COLO668 (cell line): ENCODE measurements around the gene TGM1.

Experiments used
- DNase-seq: peaks from one replicate; lab custom pipeline; 2025; ENCODE audit not compliant: unreplicated experiment; lab: John Stamatoyannopoulos, UW

The TGM1 gene

DNA sequence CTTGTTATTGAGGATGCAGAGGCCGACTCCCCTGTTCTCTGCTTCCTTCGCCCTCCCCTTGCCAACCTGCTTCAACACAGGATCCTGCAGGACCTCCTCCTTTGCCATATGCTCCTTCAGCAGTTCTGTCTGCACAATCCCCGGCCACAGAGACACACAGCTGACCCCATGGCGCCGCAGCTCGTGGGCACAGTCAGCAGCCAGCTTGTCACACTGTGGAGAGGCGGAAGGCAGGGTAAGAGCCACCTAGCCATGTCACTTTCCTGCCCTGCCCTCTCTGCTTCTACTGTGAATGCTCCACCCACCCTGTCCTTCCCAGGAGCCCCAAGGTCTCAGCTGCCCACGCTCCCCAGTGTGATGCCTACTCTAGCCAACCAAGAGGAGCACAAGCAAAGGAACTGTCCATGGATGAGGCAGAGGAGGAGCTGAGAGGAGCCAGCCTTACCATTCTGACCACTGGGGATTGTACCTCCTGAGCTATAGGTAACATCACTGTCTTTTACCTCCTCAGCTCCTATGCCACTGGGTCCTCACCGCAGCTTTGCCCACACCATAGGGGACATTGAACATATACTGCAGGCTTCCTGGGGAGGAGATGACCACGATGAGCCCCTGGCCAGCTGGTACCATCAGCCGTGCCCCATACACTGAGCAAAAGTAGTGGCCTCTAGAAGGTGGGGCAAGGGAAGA lies 29.3 kb upstream of the TGM1 start:
- DNase-seq: no peak

DNA sequence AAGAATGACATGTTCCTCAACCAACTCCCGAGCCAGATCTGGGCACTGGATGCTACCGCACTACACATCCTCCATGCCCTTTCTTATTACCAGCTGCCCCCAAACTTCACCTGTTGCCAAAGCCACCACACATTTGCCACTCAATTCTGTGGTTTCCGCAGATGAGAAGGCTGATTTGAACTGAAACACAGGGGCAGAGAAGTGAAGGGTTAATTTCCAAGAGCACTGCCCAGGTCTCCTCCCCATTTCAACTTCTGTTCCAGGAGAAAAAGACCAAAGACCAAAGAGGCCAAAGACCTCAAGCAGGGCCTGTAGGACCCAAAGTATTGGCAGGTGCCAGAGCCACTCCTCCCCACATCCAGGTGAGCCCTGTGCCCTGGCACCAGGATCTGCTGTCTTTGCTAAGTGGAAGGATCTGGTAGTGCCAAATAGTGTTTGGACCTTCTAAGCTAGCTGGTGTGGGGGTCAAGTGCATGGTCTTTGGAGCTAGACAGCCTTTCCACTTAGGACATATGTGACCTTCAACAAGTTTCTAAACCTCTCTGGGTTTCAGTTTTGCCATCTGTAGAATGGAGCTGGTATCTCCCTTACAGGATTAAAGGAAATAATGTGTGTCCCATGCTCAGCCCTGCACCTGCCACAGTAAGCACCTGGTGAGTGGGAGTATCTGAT lies 28.6 kb upstream of the TGM1 start:
- DNase-seq: no peak

DNA sequence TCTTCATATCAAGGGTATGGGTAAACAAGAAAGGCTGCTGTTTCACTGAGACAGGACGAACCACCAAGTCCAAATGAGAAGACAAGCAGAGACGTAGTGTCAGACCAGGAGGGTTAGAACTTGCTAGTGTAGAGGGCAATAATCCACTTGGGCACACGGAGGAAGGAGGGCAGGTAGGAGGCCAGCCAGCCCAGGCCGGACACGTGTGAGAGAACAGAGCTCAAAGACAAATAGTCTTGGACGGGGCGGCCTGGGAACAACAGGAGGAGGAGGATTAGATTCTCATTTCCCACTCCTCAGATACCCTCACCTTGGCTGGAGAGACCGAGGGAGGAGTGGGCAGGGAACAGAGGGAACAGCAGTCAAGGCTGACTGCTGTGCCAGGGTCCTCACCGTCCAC lies 27.8 kb upstream of the TGM1 start:
- no peak for DNase-seq

DNA sequence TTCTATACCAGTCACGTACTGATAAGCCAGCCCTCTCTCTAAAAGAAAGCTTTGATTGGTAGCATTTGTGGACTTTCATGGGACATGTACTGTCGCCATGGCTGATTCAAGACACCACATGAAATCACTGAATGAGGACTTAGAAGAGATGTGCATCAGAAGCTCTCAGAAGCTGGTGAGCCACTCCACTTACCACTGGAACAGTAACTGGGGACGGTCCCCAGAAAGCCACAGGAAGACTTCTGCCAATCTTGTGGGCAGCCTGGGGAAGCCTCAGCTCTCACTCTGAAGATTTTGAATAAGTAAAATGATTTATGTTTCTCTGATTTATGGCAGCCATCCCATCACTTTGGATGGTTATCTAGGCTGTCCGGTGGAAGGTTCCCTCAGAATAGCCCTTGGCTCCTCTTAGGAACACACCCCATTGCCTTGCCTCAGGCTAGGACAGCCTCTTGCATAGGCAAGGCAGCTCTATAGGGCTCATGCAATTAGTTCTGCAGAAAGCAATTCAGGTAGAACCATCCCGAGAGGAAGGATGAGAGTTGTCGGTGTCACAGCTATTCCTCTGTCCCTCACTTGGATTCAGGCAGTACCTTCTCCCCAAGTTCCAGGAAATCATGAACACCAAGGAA lies 26.8 kb upstream of the TGM1 start:
- no peak for DNase-seq

GRCh38 chr14:24286996-24287395 lies 24.0 kb upstream of the TGM1 start:
- no peak for DNase-seq

- no peak for DNase-seq
These were observed 22.4 kb upstream of the TGM1 start for GRCh38 chr14:24285351-24285750.

GRCh38 chr14:24284501-24285035 lies 21.6 kb upstream of the TGM1 start:
- no peak for DNase-seq

DNA sequence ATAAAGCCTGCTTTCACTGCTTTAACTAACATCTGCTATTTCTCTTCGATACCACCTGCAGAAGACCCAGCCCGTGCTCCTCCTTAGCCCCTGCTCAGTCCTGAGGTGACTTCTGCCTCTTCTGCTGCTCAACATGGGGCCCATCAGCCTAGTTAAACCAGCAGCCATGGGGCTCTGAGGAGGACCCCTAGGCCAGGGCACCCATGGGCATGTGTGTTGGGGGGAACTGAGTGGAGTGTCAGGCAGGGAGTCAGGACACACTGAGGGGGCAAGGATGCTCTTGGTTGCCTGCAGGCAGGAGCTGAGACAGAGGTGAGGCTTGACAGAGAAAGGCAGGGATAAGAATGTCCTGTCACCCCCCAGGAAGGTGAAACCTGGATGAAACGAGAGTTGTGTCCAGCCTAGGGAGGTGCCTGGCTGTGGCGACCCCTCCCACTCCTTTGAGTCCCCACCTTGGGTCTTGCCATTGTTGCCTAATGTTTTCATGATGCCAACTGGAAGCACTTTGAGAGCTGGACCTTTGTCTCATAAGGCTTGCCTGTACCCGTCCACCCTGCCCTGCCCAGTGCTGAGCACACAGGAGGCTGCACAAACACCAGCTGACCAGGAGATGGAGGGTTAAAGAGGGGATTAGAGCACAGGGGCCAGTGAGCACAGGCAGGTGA lies 21.0 kb upstream of the TGM1 start:
- no peak for DNase-seq

DNA sequence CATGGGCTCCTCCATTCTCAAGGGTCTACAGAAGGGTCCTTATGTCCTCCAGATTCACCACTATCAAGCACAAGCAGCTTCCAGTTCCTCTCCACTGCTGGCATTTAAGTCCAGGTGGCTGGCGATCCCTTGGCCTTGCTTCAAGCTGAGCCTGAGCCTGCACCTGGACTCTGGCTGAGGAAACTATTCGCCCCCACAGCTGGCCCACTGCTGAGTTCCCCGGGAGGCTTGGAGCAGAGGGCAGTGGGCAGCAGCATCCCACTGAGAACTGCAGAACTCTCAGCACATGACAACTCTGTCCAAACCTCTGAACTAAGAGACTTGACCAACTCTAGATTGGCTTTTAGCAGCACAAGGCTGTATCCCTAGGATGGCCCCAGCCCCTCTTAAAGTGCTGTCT lies 19.8 kb upstream of the TGM1 start:
- no peak for DNase-seq

- DNase-seq: no peak
These were observed 18.7 kb upstream of the TGM1 start for GRCh38 chr14:24281636-24282035.

GRCh38 chr14:24280797-24281460 lies 18.0 kb upstream of the TGM1 start:
- DNase-seq: no peak

DNA sequence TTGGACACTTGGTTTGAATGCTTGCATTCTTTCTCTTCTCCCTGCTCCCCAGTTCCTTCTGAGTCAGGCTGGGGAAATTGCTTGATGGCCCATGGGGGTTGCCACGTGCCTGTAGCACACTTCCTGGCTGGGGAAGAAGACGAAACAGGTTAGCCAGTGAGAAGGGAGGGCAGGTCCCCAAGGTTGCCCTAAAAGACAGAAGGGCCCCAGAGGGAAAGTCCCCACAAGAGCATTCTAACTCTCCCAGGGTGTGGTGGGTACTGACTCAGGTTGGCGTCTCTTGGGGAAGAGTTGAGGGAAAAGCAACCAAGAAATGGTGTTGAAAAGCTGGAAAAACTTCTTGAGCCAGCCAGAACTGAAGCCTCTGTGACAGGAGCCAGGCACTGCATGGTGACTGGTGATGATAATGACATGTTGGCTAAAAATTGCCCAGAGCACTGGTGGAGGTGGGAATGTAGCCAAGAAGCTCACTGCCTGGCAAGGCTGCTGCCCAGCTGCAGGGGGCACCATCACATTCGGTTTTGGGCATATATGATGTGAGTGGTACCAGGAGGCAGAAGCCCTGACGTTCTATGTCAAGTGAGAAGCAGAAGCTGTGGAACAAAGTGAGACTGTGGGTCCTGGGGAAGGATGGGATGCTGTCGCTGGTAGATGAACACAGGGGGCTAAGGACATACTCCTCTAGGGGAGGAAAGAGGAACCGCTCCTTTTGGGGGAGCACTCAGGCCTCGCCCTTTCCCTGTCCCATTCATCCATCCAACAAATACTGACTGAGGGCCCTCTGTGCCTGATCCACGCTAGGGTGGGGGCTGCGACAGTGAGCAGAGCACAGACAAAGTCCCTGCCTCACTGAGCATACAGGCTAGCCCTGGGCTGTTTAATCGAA lies 16.6 kb upstream of the TGM1 start:
- DNase-seq: no peak

GRCh38 chr14:24278424-24278823 lies 15.4 kb upstream of the TGM1 start:
- DNase-seq: no peak

- no peak for DNase-seq
These were observed 14.8 kb upstream of the TGM1 start for GRCh38 chr14:24277606-24278321.

GRCh38 chr14:24277071-24277470 lies 14.1 kb upstream of the TGM1 start:
- no peak for DNase-seq

DNA sequence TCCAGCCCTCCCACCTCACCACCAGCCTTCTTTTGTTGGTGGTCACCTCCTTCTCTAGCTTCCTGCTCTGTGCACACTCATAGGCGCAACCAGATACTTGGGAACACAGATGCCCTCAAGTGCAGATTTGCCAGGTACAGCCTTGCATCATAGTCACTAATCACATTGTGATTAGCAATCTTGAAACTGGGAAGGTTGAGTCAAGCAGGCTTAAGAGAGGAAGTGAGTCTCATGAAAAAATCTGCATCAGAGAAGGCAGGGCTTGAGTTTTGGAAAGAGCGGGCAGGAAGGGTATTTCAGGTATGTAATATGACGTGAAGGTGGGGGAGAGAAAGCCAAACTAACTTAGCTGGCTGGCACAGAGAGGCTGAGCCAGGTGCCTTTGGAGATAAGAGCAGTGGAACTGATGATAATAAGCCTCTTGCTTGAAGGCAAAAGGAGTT lies 11.1 kb upstream of the TGM1 start:
- no peak for DNase-seq

DNA sequence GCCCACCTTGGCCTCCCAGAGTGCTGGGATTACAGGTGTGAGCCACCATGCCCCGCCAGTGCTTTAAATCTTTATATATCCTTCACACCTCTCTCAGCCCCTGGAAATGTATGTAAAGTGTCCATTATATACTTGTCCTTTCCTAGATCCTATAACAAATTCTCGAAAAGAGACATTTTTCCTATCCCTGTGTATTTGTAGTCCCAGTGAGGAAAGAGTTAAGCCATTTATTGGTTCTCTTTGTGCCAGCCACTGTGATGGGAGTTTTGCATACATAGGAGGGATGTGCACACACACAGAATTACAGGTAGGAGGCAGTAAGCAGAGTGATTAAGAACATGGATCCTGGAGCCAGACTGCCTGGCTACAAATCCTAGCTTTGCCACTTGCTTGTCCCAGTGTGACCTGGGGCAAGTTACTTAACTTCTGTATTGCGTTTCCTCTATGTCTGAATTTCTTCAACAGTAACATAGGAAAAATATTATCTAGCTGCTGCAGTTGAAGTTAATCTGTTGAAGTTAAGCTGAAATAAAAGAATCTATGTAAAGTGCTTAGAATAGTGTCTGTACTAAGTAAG lies 10.5 kb upstream of the TGM1 start:
- no peak for DNase-seq

DNA sequence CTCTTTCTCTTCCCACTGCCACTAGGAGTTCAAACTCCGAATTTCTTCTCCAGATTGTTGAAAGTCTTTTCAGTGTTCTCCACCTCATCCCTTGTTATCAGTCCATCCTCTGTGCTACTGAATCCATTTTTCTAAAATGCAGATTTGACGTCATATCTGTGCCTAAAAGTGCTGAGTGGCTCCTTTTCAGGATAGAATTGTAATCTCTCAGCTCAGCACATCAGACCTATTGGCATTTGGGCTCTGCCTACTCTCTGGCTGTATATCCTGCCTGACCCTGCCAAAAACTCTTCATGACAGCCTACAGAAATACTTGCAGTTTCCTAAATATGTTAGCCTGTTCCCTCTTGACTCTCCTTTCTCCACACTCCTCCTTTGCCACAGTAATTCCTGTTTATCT lies 9.5 kb upstream of the TGM1 start:
- DNase-seq: no peak

- DNase-seq: no peak
These were observed 8.9 kb upstream of the TGM1 start for GRCh38 chr14:24271834-24272263.
